Heart left ventricle (tissue), 13 donors: Measurements from ENCODE around the gene C9orf78.

Experiments
- POLR2A ChIP-seq, 2 donors: fragments of 450-650 bp; IDR thresholded peaks; one replicate each; pipeline ENCODE4 v1.6.1; 2017; ENCODE audit warnings: antibody characterized with exemption in 2 of 2, mild to moderate bottlenecking in 2 of 2, moderate library complexity in 2 of 2
- TF ChIP-seq, protein P1 (sequence below), 12 donors: fragments of 200-600 bp; sonication (generic) in 4 of 12; IDR thresholded peaks; one replicate each; pipeline versions ENCODE4 v1.5.0 to v1.8.0; 2018 to 2022; ENCODE audit warnings: antibody characterized with exemption in 12 of 12, mild to moderate bottlenecking in 5 of 12
- donor health status: ischemic (EF 13 %, LVEDD 7.1; RV severe dilation, severe dysfunction).
- donor health status: DM: no; HTN: yes; CAD: no.
- donor health status: DM: no; HTN: no; CAD: no.
- donor health status: ischemic (EF 25% LVEDD 6.9; RV normal size, moderate dysfunction).
- donor health status: ischemic (EF 25% LVEDD 5.7; RV mildly dilated, moderate dysfunction).
- donor health status: ischemic (EF 35%, LVEDD 5.7; RV mildly dilated, moderate dysfunction).
- donor health status: nonischemic (EF 11% LVEDD 7.7; RV severe dilation, severe dysfunction).
- donor health status: DM: yes; HTN: yes; CAD: no.
- donor health status: PGD.
- donor health status: ischemic (EF 29% LVEDD 5.4; RV normal size, mild dysfunction).
- donor health status: nonischemic (EF 23%, LVEDD 6.1; RV moderate dilation, normal function).

DNA sequence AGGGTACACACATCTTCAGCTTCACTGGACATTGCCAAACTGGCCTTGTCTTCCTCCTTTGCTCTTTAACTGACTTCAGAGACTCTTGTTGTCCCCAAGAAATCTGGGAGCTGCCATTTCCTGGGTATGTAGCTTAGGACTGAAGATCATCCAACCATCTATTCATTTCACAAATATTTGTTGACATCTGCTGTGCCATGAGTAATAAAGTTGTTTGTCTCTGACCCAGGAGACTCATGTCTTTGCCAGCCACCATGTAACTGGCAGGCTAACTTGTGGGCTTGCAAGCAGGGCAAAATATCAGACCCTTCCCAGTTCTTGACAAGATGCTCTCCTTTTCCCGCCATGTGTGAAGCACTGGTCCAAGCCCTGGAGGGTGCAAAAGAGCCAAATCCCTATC lies 49.2 kb downstream of the C9orf78 start:
- TF ChIP-seq, protein P1, sequence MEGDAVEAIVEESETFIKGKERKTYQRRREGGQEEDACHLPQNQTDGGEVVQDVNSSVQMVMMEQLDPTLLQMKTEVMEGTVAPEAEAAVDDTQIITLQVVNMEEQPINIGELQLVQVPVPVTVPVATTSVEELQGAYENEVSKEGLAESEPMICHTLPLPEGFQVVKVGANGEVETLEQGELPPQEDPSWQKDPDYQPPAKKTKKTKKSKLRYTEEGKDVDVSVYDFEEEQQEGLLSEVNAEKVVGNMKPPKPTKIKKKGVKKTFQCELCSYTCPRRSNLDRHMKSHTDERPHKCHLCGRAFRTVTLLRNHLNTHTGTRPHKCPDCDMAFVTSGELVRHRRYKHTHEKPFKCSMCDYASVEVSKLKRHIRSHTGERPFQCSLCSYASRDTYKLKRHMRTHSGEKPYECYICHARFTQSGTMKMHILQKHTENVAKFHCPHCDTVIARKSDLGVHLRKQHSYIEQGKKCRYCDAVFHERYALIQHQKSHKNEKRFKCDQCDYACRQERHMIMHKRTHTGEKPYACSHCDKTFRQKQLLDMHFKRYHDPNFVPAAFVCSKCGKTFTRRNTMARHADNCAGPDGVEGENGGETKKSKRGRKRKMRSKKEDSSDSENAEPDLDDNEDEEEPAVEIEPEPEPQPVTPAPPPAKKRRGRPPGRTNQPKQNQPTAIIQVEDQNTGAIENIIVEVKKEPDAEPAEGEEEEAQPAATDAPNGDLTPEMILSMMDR (IDR thresholded peaks at IDR 0.05): no peak
- TF ChIP-seq POLR2A (IDR thresholded peaks at IDR 0.05): no peak
